MCF 10A (cell line): ENCODE data around the gene BAZ2B. TPM values are rescaled to one million over a fixed set of nuclear protein-coding genes. Genes with fewer than 3 reads are reported as not detected.

Source experiments
- BruUV-seq: library from RNA; stranded (reverse); fragments of 400-500 nt; replicated peaks from 2 replicates; lab custom pipeline; 2021; lab: Mats Ljungman, UMichigan
- CTCF ChIA-PET: fragments of 300-600 bp; sonication (Branson Sonifier 250); formaldehyde crosslinking; extraction: SDS; loops from one replicate; lab custom pipeline; 2021; ENCODE audit warnings: antibody characterized with exemption, inconsistent platforms; lab: Yijun Ruan, JAX
- POLR2A ChIA-PET: fragments of 300-600, 350-650 bp; sonication (Branson Sonifier 250); formaldehyde crosslinking; extraction: SDS; loops from one replicate; lab custom pipeline; 2020; ENCODE audit warnings: antibody characterized with exemption, inconsistent platforms; lab: Yijun Ruan, JAX
- DNase-seq: peaks from one replicate; pipeline ENCODE4 v3.0.0-alpha.2; 2018; ENCODE audit not compliant: unreplicated experiment
- H3K27ac Mint-ChIP-seq: one replicate; pipeline ENCODE4 v1.8.0; 2022; ENCODE audit warnings: mild to moderate bottlenecking, low read depth, mixed read lengths; ENCODE audit not compliant: unreplicated experiment
- H3K27me3 Mint-ChIP-seq: one replicate; pipeline ENCODE4 v1.8.0; 2022; ENCODE audit warnings: mixed read lengths; ENCODE audit not compliant: insufficient read depth, unreplicated experiment
- H3K36me3 Mint-ChIP-seq: one replicate; pipeline ENCODE4 v1.8.0; 2022; ENCODE audit warnings: mild to moderate bottlenecking, moderate library complexity, mixed read lengths; ENCODE audit not compliant: insufficient read depth, unreplicated experiment
- H3K4me1 Mint-ChIP-seq: one replicate; pipeline ENCODE4 v1.8.0; 2022; ENCODE audit warnings: mixed read lengths; ENCODE audit not compliant: insufficient read depth, unreplicated experiment
- H3K4me3 Mint-ChIP-seq: one replicate; pipeline ENCODE4 v1.8.0; 2022; ENCODE audit warnings: mild to moderate bottlenecking, moderate library complexity, mixed read lengths; ENCODE audit not compliant: unreplicated experiment
- H3K9me3 Mint-ChIP-seq: one replicate; pipeline ENCODE4 v1.8.0; 2022; ENCODE audit warnings: mixed read lengths; ENCODE audit not compliant: unreplicated experiment
- intact Hi-C: fragments of 100-400 bp; cut with micrococcal nuclease; formaldehyde crosslinking; loops from 2 replicates; pipeline ENCODE4 v1.14.1; 2022
- total RNA-seq: library from RNA; stranded (reverse); gene quantifications from 2 replicates; pipeline ENCODE4 v1.2.3, GENCODE V29; 2022
- TF ChIP-seq, protein P1 (sequence below): fragments of 200-600 bp; IDR thresholded peaks from one replicate; pipeline ENCODE4 v1.8.0; 2022; ENCODE audit warnings: antibody characterized with exemption, mild to moderate bottlenecking; ENCODE audit not compliant: unreplicated experiment

Gene BAZ2B
- total RNA-seq, 1 experiment from 2014 or later = 51.8 TPM

DNA sequence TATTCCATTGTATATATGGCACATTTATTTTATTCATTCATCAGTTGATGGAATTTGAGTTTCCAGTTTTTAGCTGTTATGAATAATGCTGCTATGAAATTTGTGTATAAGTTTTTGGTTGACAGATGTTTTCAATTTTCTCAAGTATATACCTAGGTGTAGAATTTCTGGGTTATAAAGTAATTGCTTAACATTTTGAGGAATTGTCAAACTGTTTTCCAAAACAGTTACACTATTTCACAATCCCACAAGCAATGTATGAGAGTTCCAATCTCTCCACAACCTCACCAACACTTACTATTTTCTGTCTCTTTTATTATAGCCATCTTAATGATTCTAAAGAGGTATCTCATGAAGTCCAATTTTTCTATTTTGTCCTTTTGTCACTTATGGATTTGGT lies 317.4 kb downstream of the BAZ2B start:
- no peak overlapping the region for H3K4me3 Mint-ChIP-seq
- ChIA-PET CTCF (no interaction called here), POLR2A (interaction anchor here (0.8 to 2.6 kb wide), 2 partner anchors 8 to 12 kb away, joined by 3 to 11 read pairs; partner anchors contain the start of gene WDSUB1)
- H3K9me3 Mint-ChIP-seq = peaks cover 5% of the 10 kb centered on the region
- H3K4me1 Mint-ChIP-seq = no peaks in the 10 kb centered on the region
- TF ChIP-seq, protein P1, sequence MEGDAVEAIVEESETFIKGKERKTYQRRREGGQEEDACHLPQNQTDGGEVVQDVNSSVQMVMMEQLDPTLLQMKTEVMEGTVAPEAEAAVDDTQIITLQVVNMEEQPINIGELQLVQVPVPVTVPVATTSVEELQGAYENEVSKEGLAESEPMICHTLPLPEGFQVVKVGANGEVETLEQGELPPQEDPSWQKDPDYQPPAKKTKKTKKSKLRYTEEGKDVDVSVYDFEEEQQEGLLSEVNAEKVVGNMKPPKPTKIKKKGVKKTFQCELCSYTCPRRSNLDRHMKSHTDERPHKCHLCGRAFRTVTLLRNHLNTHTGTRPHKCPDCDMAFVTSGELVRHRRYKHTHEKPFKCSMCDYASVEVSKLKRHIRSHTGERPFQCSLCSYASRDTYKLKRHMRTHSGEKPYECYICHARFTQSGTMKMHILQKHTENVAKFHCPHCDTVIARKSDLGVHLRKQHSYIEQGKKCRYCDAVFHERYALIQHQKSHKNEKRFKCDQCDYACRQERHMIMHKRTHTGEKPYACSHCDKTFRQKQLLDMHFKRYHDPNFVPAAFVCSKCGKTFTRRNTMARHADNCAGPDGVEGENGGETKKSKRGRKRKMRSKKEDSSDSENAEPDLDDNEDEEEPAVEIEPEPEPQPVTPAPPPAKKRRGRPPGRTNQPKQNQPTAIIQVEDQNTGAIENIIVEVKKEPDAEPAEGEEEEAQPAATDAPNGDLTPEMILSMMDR = no peak
- DNase-seq = no peak
- no peaks in the 10 kb centered on the region for H3K27me3 Mint-ChIP-seq
- intact Hi-C loops = no loop called here
- no TSS peak for BruUV-seq
- H3K36me3 Mint-ChIP-seq = no peaks in the 10 kb centered on the region
- no peak overlapping the region for H3K27ac Mint-ChIP-seq

DNA sequence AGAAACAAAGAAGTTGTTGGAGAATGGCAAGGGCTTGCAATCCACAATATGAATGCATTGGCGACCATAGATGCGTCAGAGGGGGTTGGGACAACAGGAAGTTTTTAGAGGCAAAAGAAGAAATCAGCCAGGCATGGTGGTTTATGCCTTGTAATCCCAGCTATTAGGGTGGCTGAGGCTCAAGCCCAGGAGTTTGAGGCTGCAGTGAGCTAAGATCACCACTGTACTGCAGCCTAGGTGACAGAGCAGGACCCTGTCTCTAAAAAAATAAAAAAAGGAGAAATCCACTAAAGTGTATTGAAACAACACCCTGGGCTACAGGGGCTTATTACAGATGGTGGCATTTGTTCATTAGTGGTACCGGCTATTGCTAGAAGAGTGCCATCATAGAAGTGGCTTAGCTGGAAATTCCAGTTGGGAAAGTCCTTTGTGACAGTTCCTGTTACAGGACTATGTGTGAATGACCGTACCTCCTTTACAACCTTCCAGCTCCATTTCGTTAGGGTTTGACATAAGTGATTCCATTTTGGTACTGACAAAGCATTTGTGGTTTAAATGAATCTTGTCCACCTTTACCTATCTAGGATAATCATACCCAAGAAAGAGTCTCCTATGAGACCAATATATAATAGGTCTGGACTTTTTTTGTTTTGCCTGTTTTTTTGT lies 319.2 kb downstream of the BAZ2B start:
- no peaks in the 10 kb centered on the region for H3K27me3 Mint-ChIP-seq
- no peak for DNase-seq
- no peaks in the 10 kb centered on the region for H3K4me1 Mint-ChIP-seq
- H3K36me3 Mint-ChIP-seq = peaks cover 4% of the 10 kb centered on the region
- no peak overlapping the region for H3K4me3 Mint-ChIP-seq
- no TSS peak for BruUV-seq
- no peak overlapping the region for H3K27ac Mint-ChIP-seq
- CTCF ChIA-PET = interaction anchor here (1.1 kb wide), 1 partner anchor 10 kb away, joined by 4 read pairs; no protein-coding TSS in a partner anchor
- no peaks in the 10 kb centered on the region for H3K9me3 Mint-ChIP-seq
- intact Hi-C loops = no loop called here
- TF ChIP-seq, protein P1 = no peak
- POLR2A ChIA-PET = interaction anchor here (0.6 kb wide), 1 partner anchor 1003 kb away, joined by 4 read pairs; no protein-coding TSS in a partner anchor

DNA sequence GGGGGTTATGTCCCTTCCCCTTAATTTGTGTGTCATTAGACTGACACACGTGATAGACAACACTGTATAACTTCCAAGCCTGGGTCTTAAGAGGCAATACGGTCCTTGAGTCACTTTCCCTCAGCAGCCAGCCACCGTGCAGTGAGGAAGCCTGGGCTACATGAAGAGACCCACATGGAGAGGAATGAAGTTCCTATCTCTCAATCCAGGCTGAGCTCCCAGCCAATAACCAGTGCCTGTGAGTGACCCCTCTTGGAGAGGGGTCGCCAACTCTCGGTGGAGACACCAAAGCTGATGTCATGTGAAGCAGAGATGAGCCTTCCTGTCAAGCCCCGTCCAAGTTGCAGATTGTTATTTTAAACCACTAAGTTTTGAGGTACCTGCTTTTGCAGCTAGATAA lies 324.2 kb downstream of the BAZ2B start:
- H3K36me3 Mint-ChIP-seq = peaks cover 6% of the 10 kb centered on the region
- no peaks in the 10 kb centered on the region for H3K9me3 Mint-ChIP-seq
- H3K4me3 Mint-ChIP-seq = no peak overlapping the region
- H3K27me3 Mint-ChIP-seq = no peaks in the 10 kb centered on the region
- H3K27ac Mint-ChIP-seq = no peak overlapping the region
- no TSS peak for BruUV-seq
- DNase-seq = no peak
- ChIA-PET POLR2A (interaction anchor here (0.7 kb wide), 1 partner anchor 445 kb away, joined by 3 read pairs; no protein-coding TSS in a partner anchor), CTCF (no interaction called here)
- intact Hi-C loops = no loop called here
- H3K4me1 Mint-ChIP-seq = peaks cover 17% of the 10 kb centered on the region
- TF ChIP-seq, protein P1 = no peak

DNA sequence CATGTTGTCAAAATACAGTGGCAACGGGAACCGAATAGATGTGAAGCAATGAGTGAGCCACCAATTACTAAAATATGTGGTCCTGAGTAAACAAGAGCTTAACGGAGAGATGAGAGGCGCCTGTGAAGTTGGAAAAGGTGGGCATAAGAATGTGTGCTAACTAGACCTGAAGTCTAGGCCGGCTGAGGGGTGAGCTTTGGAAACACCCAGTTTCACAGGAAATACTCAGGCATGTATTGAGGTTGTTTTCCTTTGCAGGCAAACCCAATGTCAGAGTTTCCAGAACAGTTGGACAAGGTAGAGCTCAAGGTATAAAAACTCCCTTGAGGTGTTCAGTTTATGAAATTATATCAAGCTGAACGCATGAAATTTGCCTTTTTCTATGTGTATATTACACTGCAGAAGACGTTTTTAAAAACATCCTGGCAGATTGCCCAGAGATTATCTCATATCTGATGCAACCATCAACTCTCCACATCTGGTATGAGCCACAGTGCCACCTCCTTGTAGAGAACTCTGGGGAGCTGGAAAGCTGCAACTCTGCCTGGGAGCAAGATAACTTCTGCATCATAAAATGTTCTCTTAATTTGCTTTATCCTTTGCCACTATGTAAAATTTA lies 325.9 kb downstream of the BAZ2B start:
- Mint-ChIP-seq H3K27ac (no peak overlapping the region), H3K4me1 (peaks cover 18% of the 10 kb centered on the region), H3K9me3 (no peaks in the 10 kb centered on the region), H3K4me3 (no peak overlapping the region), H3K36me3 (peaks cover 6% of the 10 kb centered on the region), H3K27me3 (no peaks in the 10 kb centered on the region)
- POLR2A ChIA-PET = interaction anchor here (0.6 to 1.9 kb wide), 8 partner anchors 9 to 1737 kb away, joined by 3 to 5 read pairs (median 4); no protein-coding TSS in a partner anchor
- CTCF ChIA-PET = interaction anchor here (1.2 to 1.4 kb wide), 3 partner anchors 22 to 465 kb away, joined by 3 to 4 read pairs (median 3); no protein-coding TSS in a partner anchor
- peak; percentile 88 for DNase-seq
- TF ChIP-seq, protein P1 = no peak
- BruUV-seq = no TSS peak
- intact Hi-C loops = no loop called here
